Ishikawa (cell line): Measurements from ENCODE around the gene CUTA.

Experiments
- RAD21 ChIP-seq: IDR thresholded peaks from 2 replicates; pipeline ENCODE4 v1.6.1; 2012; ENCODE audit warnings: low read depth
- TF ChIP-seq, protein P1 (sequence below): IDR thresholded peaks from 2 replicates; pipeline ENCODE4 v1.6.1; 2012

DNA sequence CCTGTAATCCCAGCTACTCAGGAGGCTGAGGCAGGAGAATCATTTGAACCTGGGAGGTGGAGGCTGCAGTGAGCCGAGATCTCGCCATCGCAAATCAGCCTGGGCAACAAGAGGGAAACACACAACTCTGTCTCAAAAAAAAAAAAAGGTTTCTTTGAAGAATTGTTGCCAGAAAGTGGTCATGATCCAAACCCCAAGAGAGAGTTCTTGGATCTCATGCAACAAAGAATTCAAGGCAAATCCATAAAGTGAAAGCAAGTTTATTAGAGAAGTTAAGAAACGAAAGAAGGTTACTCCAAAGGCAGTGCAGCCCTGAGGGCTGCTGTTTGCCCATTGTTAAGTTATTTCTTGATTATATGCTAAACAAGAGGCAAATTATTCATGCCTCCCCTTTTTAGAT lies 40.7 kb downstream of the CUTA start:
- TF ChIP-seq, protein P1, sequence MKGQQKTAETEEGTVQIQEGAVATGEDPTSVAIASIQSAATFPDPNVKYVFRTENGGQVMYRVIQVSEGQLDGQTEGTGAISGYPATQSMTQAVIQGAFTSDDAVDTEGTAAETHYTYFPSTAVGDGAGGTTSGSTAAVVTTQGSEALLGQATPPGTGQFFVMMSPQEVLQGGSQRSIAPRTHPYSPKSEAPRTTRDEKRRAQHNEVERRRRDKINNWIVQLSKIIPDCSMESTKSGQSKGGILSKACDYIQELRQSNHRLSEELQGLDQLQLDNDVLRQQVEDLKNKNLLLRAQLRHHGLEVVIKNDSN = no peak
- no peak for TF ChIP-seq RAD21
